ENCODE data around the gene FAM229B.
"Not testable (repeated sequence)": the region's sequence is repeated elsewhere in the genome, so short reads cannot be mapped to it uniquely, and the experiment has no call there.

The FAM229B gene

DNA sequence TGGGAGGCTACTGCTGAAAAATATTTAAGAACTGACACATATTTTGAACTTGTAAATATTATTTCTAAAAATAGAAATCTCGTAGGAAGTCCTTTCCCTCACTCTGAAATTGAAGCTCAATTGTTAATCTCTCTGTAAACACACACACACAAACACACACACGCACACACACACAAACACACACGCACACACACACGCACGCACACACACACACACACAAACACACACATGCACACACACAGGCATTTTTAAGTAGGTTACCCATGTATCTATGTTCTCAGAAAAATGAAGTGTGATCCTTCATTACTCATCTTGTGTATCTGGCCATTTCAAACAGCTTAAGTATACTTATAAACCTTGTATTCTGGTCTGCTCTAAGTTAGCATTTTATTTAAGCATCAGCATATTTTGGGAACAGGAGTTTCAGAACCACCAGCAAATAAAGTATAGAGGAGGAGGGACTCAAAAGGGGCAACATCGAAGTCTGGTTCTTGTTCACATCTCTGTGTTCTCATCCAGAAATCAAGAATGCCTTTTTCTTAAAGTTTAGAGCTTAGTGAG lies 21.9 kb upstream of the FAM229B start:
- no peak for DNase-seq

GRCh38 chr6:112066606-112067005 lies 20.8 kb upstream of the FAM229B start:
- DNase-seq: no peak

DNA sequence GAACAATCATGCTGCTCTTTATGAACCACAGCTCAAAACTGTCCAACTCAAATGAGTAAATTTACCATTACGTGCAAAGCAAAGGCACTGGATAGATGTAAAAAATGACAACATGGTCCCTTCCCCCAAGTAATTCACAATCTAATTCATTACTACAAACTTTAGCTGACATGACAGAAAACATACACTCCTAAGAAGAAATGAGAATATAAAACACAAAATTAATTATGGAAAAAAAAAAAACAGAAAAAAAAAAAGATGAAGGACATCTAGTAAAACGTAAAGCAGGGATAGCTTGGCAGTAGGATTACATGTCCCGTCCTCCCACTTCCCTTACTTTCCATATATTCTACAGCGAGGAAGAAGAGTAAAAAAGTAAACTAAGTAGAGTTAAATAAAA lies 5.8 kb upstream of the FAM229B start:
- no peak for DNase-seq

- DNase-seq: no peak
Observed at GRCh38 chr6:112085286-112086065, 1.9 kb upstream of the FAM229B start.

DNA sequence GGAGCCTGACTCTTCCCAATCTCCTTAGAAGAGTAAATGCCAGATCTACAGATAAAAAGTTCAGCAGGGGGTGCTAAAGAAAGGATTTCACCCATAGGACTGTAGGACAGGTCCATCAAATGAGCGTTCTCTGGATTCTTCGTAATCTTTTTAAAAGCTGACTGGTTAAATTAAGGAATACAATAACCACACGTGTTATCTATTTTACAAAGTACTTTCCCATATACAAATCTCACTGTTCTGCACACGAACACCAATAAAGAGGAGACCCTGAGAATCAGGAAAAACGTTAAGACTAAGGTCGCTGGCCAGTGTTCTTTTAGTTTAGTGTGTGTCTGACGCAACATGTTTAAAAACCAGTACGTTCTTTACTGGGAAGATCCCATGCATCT lies 651 bp upstream of the FAM229B start:
- no peak for DNase-seq

GRCh38 chr6:112087916-112088315 lies 525 bp downstream of the FAM229B start:
- DNase-seq: no peak

GRCh38 chr6:112096901-112097300 lies 9.5 kb downstream of the FAM229B start:
- DNase-seq: no peak

- DNase-seq: no peak
Observed at GRCh38 chr6:112100561-112100960, 13.2 kb downstream of the FAM229B start.

DNA sequence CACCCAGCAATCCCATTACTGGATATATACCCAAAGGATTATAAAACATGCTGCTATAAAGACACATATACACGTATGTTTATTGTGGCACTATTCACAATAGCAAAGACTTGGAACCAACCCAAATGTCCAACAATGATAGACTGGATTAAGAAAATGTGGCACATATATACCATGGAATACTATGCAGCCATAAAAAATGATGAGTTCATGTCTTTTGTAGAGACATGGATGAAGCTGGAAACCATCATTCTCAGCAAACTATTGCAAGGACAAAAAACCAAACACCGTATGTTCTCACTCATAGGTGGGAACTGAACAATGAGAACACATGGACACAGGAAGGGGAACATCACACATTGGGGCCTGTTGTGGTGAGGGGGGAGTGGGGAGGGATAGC lies 18.6 kb downstream of the FAM229B start:
- not testable (repeated sequence) for DNase-seq

DNA sequence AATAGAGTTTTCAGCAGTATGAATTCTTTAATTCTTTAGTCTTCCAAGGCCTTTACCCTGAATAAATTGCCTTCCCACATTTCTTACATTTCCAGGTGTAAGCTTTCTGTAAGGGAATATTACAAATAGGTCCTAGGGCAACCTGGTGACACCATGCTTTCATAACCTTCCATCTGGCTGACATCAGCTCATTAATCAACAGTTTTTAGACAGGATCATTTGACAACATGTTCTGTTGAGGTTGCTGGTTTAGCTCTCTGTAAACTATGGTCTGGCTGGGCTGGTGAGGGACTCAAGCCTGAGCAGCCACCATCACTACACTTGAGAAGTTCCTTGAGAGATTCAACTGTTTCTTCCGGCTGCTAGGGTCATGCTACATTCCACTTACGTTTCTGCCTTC lies 19.2 kb downstream of the FAM229B start:
- DNase-seq: no peak

DNA sequence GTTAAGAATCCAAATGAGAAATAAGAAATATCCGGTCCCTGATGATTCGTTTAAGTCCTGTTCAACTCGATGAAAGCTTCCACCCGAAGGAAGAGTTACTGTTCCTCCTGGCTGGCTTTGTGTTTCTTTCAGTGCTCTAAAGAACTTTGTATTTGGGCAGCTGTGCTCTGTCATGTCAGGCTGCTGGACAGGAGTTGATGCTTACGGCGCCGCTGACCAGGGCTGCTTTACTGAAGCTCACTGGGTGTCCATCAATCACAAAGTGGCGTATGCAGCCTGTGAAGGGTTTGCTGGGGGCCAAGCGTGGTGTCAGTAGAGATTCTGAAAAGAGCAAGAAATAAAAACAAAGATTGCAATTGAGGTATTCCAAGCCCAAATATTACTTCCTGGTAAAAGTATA lies 21.9 kb downstream of the FAM229B start:
- no peak for DNase-seq

DNA sequence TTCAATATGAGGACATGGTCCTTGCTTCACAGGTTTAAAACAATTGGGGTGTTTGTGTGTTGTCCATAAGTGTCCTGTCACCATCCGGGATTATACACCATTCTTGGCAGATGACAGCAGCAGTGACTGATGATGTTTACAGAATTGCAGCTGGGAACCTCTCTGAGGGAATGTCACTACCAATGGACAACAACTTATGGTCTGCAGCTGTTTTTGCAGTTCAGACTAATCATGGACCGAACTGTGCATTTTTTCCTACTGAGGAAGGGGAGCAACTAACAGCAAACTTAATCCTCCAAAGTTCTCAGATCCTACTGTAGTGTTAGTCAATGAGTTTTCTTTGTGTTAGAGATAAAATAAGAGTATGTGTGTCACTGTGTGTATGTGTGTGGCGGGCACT lies 26.0 kb downstream of the FAM229B start:
- no peak for DNase-seq

- no peak for DNase-seq
Observed at GRCh38 chr6:112113918-112114317, 26.5 kb downstream of the FAM229B start.

DNA sequence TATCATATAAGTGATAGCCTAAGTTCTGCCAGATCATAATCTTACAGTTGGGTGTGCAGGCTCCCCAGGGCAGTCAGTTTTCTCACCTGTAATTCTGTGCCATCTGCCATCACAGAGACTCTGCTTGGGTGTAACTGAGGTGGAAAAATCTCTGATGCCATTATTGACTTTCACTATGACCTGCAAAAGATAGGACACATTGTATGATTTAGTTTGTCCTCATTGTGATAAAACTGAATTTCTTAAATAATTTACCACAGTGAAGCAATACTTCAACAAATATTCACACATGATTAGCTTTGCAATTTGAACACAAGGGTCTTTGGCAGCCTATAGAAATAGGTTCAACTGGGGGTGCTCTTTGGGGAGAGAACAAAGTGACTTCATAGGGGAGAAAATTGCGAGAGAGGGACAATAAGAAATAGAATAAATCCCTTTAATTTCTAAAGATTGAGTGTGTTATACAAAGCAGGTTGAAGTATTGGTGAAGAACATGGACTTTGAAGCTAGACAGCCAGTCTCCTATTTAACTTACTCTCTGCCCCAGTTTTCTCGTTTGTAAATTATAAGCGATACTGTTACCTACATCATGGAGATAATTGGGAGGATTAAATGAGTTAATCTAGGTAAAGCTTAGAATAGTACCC lies 27.3 kb downstream of the FAM229B start:
- DNase-seq: no peak

DNA sequence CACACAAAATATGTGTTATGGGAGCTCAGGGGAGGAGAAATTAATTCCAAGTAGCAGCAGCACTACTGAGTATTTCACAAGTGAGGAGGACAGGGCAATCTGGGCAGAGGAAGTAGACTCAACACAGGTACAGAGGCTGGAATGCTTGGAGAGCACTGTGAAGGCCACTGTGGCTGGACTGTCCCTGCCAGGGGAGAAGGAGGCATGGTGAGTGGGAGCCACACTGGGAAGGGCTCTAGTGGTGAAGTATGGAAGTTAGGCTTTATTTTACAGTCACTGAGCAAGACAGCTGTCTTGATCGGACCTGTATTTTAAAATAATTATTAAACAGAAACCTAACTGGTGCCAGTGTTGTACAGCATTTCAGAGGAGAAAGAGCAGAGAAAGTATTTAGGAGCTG lies 28.8 kb downstream of the FAM229B start:
- no peak for DNase-seq

DNA sequence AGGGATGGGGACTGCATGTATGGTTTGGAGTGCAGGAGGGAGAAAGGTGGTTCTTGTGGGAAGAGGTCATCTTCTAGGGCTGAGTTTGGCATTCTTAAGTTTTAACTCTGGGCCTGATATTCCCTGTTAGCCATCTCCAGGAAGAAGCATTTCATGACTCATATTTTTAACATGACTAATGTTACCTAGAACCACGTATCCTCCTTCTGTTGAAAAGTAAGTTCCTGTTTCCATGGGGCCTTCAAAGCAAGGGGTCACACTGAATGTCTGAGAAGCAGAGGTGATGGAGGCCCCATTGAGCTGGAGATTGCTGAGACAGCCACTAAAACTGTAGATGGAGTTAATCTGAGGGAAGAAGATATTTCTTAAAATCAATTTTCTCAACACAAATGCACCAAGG lies 30.2 kb downstream of the FAM229B start:
- DNase-seq: no peak

DNA sequence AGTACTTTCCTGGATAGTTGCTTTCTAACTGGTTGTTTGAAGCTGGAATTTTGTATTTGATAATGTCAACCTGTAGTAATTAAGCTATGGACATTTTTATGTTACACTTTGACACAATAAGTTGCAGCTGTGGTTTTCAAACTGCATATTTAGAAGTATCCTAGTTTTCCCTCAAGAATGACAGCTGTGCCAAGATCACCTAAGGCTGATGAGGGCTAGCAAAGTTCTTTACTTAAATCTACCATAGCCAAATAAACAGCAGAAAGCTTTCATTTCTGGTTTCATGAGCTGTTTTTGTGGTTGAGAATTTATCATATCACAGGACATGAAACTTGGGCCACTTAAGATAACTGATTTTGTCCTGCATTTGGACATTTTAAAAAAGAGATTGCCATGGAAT lies 30.6 kb downstream of the FAM229B start:
- DNase-seq: no peak

- DNase-seq: no peak
Observed at GRCh38 chr6:112122756-112123155, 35.4 kb downstream of the FAM229B start.

DNA sequence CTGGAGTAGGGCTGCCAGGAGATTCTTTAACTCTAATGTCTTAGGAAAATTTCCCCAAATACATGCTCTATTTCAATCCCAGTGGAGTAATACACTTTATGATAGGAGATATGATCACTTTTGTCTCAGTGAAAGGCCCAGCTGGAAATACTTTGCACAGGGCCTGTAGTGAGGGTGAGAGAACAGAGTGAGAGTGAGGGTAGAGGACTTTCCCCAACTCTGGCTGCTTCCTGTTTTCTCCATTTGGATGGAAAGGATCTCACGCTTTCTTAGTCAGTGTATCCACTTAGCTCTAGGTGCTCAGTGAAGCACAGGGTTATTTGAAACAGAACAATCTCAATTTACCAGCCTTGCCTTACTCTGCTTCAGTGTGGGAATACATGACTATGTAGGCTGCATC lies 36.6 kb downstream of the FAM229B start:
- DNase-seq: no peak

DNA sequence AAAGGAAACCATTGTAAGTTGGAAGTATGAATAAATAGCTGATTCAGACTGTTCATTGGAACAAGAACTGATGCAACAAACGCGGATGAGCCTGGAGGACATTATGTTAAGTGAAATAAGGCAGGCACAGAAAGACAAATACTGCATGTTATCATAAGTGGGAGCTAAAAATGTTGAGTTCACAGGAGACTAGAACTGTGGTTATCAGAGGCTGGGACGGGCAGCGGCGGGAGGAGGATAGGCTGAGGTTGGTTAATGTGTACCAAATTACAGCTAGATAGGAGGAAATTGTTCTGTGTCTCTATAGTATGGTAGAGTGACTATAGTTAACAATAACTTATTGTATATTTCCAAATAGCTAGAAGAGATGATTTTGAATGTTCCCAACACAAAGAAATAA lies 40.8 kb downstream of the FAM229B start:
- DNase-seq: no peak

- no peak for DNase-seq
Observed at GRCh38 chr6:112130878-112131277, 43.5 kb downstream of the FAM229B start.

DNA sequence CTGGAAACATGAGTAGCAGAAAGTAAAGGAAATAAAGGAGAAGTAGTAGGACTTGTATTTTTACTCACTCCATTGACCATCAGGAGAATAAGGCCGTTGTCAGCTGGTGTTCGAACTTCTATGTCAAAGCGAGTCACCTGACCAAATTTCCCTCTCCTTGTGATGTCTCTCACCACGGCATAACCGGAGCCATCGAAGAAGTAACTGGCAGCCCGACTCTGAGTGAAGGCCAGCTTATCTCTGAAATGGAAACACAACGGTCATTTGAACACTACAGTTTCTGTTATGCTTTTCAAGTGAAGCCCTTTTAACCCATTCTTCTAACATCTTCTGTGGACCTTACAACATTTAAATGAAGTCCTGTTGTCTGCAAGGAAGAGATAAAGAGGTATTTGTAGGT lies 51.7 kb downstream of the FAM229B start:
- DNase-seq: no peak

- no peak for DNase-seq
Observed at GRCh38 chr6:112141707-112142106, 54.3 kb downstream of the FAM229B start.

GRCh38 chr6:112144145-112144926 lies 56.9 kb downstream of the FAM229B start:
- no peak for DNase-seq
